ENCODE results near the gene RASA2.
"Not testable (repeated sequence)": the region's sequence is repeated elsewhere in the genome, so short reads cannot be mapped to it uniquely, and the experiment has no call there.

The RASA2 gene

GRCh38 chr3:141477224-141477623 lies 9.6 kb upstream of the RASA2 start:
- Mint-ChIP-seq H3K27me3 (peaks cover 5% of the 10 kb centered on the region), H3K4me3 (no peak overlapping the region), H3K9me3 (no peaks in the 10 kb centered on the region), H3K27ac (no peak overlapping the region), H3K4me1 (peaks cover 54% of the 10 kb centered on the region)
- DNase-seq, result no peak
- ATAC-seq, result no peak

GRCh38 chr3:141478139-141478538 lies 8.7 kb upstream of the RASA2 start:
- H3K9me3 Mint-ChIP-seq, result peaks cover 0 to under 1% of the 10 kb centered on the region in 2 donors
- no peak overlapping the region for H3K4me3 Mint-ChIP-seq
- ATAC-seq (no peak), DNase-seq (no peak)
- H3K4me1 Mint-ChIP-seq, result peaks cover 55% of the 10 kb centered on the region
- peaks cover 5% of the 10 kb centered on the region for H3K27me3 Mint-ChIP-seq
- peak overlapping the region in 1 of 2 donors; percentile 9 for H3K27ac Mint-ChIP-seq

GRCh38 chr3:141478840-141479239 lies 8.0 kb upstream of the RASA2 start:
- peaks cover 55% of the 10 kb centered on the region for H3K4me1 Mint-ChIP-seq
- H3K27me3 Mint-ChIP-seq, H3K9me3 Mint-ChIP-seq, DNase-seq, H3K27ac Mint-ChIP-seq, H3K4me3 Mint-ChIP-seq, ATAC-seq: not testable (repeated sequence)

GRCh38 chr3:141482245-141482922 lies 4.4 kb upstream of the RASA2 start:
- Mint-ChIP-seq H3K27ac (no peak overlapping the region), H3K9me3 (peaks cover 0 to 5% of the 10 kb centered on the region in 2 donors), H3K4me1 (peaks cover 49% of the 10 kb centered on the region), H3K27me3 (peaks cover 5% of the 10 kb centered on the region), H3K4me3 (no peak overlapping the region)
- DNase-seq, result no peak
- no peak for ATAC-seq

- Mint-ChIP-seq H3K27me3 (no peaks in the 10 kb centered on the region), H3K9me3 (peaks cover 0 to 5% of the 10 kb centered on the region in 2 donors), H3K27ac (no peak overlapping the region), H3K4me3 (peak overlapping the region in 1 of 2 donors; percentile 72), H3K4me1 (peaks cover 40% of the 10 kb centered on the region)
- no peak for DNase-seq
- ATAC-seq, result no peak
Measured at GRCh38 chr3:141484701-141485287, 2.0 kb upstream of the RASA2 start.

GRCh38 chr3:141485641-141486495 lies 959 bp upstream of the RASA2 start:
- Mint-ChIP-seq H3K4me1 (peaks cover 51% of the 10 kb centered on the region), H3K9me3 (peaks cover 0 to 5% of the 10 kb centered on the region in 2 donors), H3K27ac (peak overlapping the region; percentile 85 to 98), H3K27me3 (no peaks in the 10 kb centered on the region), H3K4me3 (peak overlapping the region; percentile 72 to 84)
- peak in 1 of 2 donors; percentile 15 for DNase-seq
- no peak for ATAC-seq

- no peak for ATAC-seq
- Mint-ChIP-seq H3K4me1 (peaks cover 56% of the 10 kb centered on the region), H3K9me3 (peaks cover 0 to 5% of the 10 kb centered on the region in 2 donors), H3K4me3 (peak overlapping the region; percentile 72 to 84), H3K27me3 (no peaks in the 10 kb centered on the region), H3K27ac (peak overlapping the region; percentile 85 to 98)
- DNase-seq, result no peak
Measured at GRCh38 chr3:141486496-141486745, 406 bp upstream of the RASA2 start.

- peak overlapping the region; percentile 95 to 97 for H3K27ac Mint-ChIP-seq
- peaks cover 0 to 5% of the 10 kb centered on the region in 2 donors for H3K9me3 Mint-ChIP-seq
- peak overlapping the region; percentile 85 to 92 for H3K4me3 Mint-ChIP-seq
- peaks cover 62% of the 10 kb centered on the region for H3K4me1 Mint-ChIP-seq
- no peaks in the 10 kb centered on the region for H3K27me3 Mint-ChIP-seq
- DNase-seq (peak; percentile 90 to 95), ATAC-seq (peak; percentile 82)
Measured at GRCh38 chr3:141487521-141488252, 860 bp downstream of the RASA2 start.

GRCh38 chr3:141489203-141489602 lies 2.4 kb downstream of the RASA2 start:
- H3K4me1 Mint-ChIP-seq, result peaks cover 77% of the 10 kb centered on the region
- no peaks in the 10 kb centered on the region for H3K9me3 Mint-ChIP-seq
- H3K27me3 Mint-ChIP-seq, result no peaks in the 10 kb centered on the region
- peak; percentile 54 to 66 for DNase-seq
- H3K27ac Mint-ChIP-seq, result peak overlapping the region; percentile 93 to 97
- peak overlapping the region; percentile 55 to 92 for H3K4me3 Mint-ChIP-seq
- peak; percentile 50 for ATAC-seq

GRCh38 chr3:141491081-141491480 lies 4.3 kb downstream of the RASA2 start:
- H3K27ac Mint-ChIP-seq, result peak overlapping the region; percentile 33 to 84
- no peaks in the 10 kb centered on the region for H3K9me3 Mint-ChIP-seq
- no peak for DNase-seq
- ATAC-seq, result no peak
- H3K4me1 Mint-ChIP-seq, result peaks cover 79% of the 10 kb centered on the region
- no peaks in the 10 kb centered on the region for H3K27me3 Mint-ChIP-seq
- H3K4me3 Mint-ChIP-seq, result peak overlapping the region; percentile 55 to 92

GRCh38 chr3:141491929-141492328 lies 5.1 kb downstream of the RASA2 start:
- H3K4me1 Mint-ChIP-seq, result peaks cover 78% of the 10 kb centered on the region
- DNase-seq (no peak), ATAC-seq (no peak)
- peak overlapping the region in 1 of 2 donors; percentile 20 for H3K27ac Mint-ChIP-seq
- peak overlapping the region; percentile 53 to 63 for H3K4me3 Mint-ChIP-seq
- H3K9me3 Mint-ChIP-seq, result no peaks in the 10 kb centered on the region
- no peaks in the 10 kb centered on the region for H3K27me3 Mint-ChIP-seq

- H3K4me1 Mint-ChIP-seq, result peaks cover 83% of the 10 kb centered on the region
- DNase-seq, result no peak
- H3K4me3 Mint-ChIP-seq, result peak overlapping the region in 1 of 2 donors; percentile 42
- ATAC-seq, result peak; percentile 86
- no peaks in the 10 kb centered on the region for H3K27me3 Mint-ChIP-seq
- peak overlapping the region in 1 of 2 donors; percentile 63 for H3K27ac Mint-ChIP-seq
- H3K9me3 Mint-ChIP-seq, result no peaks in the 10 kb centered on the region
Measured at GRCh38 chr3:141493184-141493583, 6.4 kb downstream of the RASA2 start.

GRCh38 chr3:141497589-141497988 lies 10.8 kb downstream of the RASA2 start:
- H3K4me1 Mint-ChIP-seq, result peaks cover 72% of the 10 kb centered on the region
- ATAC-seq, DNase-seq, H3K27me3 Mint-ChIP-seq, H3K9me3 Mint-ChIP-seq: not testable (repeated sequence)
- peak overlapping the region in 1 of 2 donors; percentile 17 for H3K4me3 Mint-ChIP-seq
- peak overlapping the region in 1 of 2 donors; percentile 96 for H3K27ac Mint-ChIP-seq

GRCh38 chr3:141498598-141499223 lies 11.9 kb downstream of the RASA2 start:
- Mint-ChIP-seq H3K27me3 (no peaks in the 10 kb centered on the region), H3K9me3 (no peaks in the 10 kb centered on the region), H3K4me1 (peaks cover 61% of the 10 kb centered on the region), H3K4me3 (peak overlapping the region; percentile 71 to 78), H3K27ac (peak overlapping the region; percentile 96 to 97)
- ATAC-seq, result peak; percentile 89
- DNase-seq, result peak; percentile 82 to 91

GRCh38 chr3:141499284-141499683 lies 12.5 kb downstream of the RASA2 start:
- H3K9me3 Mint-ChIP-seq, result no peaks in the 10 kb centered on the region
- peak overlapping the region; percentile 96 to 97 for H3K27ac Mint-ChIP-seq
- ATAC-seq (peak; percentile 41), DNase-seq (peak in 1 of 2 donors; percentile 23)
- peak overlapping the region; percentile 71 to 78 for H3K4me3 Mint-ChIP-seq
- no peaks in the 10 kb centered on the region for H3K27me3 Mint-ChIP-seq
- peaks cover 55% of the 10 kb centered on the region for H3K4me1 Mint-ChIP-seq
